GM12878 (cell line): ENCODE data around the gene SRPK2. TPM values are rescaled to one million over a fixed set of nuclear protein-coding genes. Genes with fewer than 3 reads are reported as not detected.

Source experiments
- ATAC-seq: fragments of 200-7000 bp; cut with Tn5 transposase; 3 replicates; pipeline ENCODE4 v1.9.1; 2020; ENCODE audit warnings: mild to moderate bottlenecking, moderate library complexity
- BruUV-seq: library from RNA; stranded (reverse); fragments of 400-500 nt; replicated peaks from 2 replicates; lab custom pipeline; 2021; lab: Mats Ljungman, UMichigan
- CTCF ChIA-PET: fragments of 300-600 bp; sonication (Branson Sonifier 250); formaldehyde crosslinking; extraction: SDS; loops from one replicate; lab custom pipeline; 2021; ENCODE audit warnings: inconsistent platforms; lab: Yijun Ruan, JAX
- POLR2A ChIA-PET: fragments of 350-600 bp; formaldehyde crosslinking; extraction: SDS; loops from one replicate; lab custom pipeline; 2021; ENCODE audit warnings: inconsistent platforms; lab: Charles Lee
- RAD21 ChIA-PET: fragments of 300-600 bp; sonication (Branson Sonifier 250); formaldehyde crosslinking; loops from one replicate; lab custom pipeline; 2023; ENCODE audit warnings: antibody characterized with exemption; ENCODE audit not compliant: unreplicated experiment; lab: Charles Lee
- SMC1A ChIA-PET: fragments of 300-600 bp; sonication (Branson Sonifier 250); formaldehyde crosslinking; loops from one replicate; lab custom pipeline; 2023; ENCODE audit not compliant: unreplicated experiment, uncharacterized antibody; lab: Charles Lee
- DNase-seq: peaks from one replicate; pipeline ENCODE4 v3.0.0-alpha.2; 2011; ENCODE audit warnings: low read depth, low spot score
- FAIRE-seq: peaks from 3 replicates; lab custom pipeline; 2011; peaks lifted over from hg19 to GRCh38; lab: Jason Lieb, UNC
- H2AFZ ChIP-seq: 2 replicates; pipeline ENCODE4 v1.6.0; 2011; ENCODE audit warnings: low read depth, low read length, control low read depth; ENCODE audit not compliant: control insufficient read depth
- H3K27ac ChIP-seq: 2 replicates; pipeline ENCODE4 v1.5.1; 2011; ENCODE audit warnings: control low read depth; ENCODE audit not compliant: control insufficient read depth, insufficient read depth
- H3K27me3 ChIP-seq, 2 experiments: replicated peaks in 1 of 2; 2 replicates each; pipeline versions ENCODE4 v1.6.0 to v1.6.1; 2011; ENCODE audit warnings: low read length in 1 of 2; ENCODE audit not compliant: control insufficient read depth in 2 of 2, insufficient read depth in 2 of 2
- H3K36me3 ChIP-seq, 2 experiments: 2 replicates each; pipeline ENCODE4 v1.5.1; 2011; ENCODE audit warnings: low read length in 1 of 2; ENCODE audit not compliant: control insufficient read depth in 2 of 2, insufficient read depth in 2 of 2
- H3K4me1 ChIP-seq: 2 replicates; pipeline ENCODE4 v1.6.1; 2011; ENCODE audit warnings: mild to moderate bottlenecking, low read length, moderate library complexity, mixed read lengths; ENCODE audit not compliant: control insufficient read depth, insufficient read depth
- H3K4me2 ChIP-seq: 2 replicates; pipeline ENCODE4 v1.6.0; 2011; ENCODE audit warnings: control low read depth; ENCODE audit not compliant: control insufficient read depth, insufficient read depth
- H3K4me3 ChIP-seq: fragments of 200-600 bp; sonication (generic); 2 replicates; pipeline ENCODE4 v1.5.1; 2016
- H3K79me2 ChIP-seq: 2 replicates; pipeline ENCODE4 v1.6.0; 2011; ENCODE audit warnings: low read length; ENCODE audit not compliant: control insufficient read depth, insufficient read depth
- H3K9ac ChIP-seq: 2 replicates; pipeline ENCODE4 v1.8.0; 2011; ENCODE audit warnings: low read length, control low read depth, mixed read lengths; ENCODE audit not compliant: control insufficient read depth, insufficient read depth
- H3K9me3 ChIP-seq: replicated peaks from 3 replicates; pipeline ENCODE4 v1.5.1; 2011; ENCODE audit warnings: mild to moderate bottlenecking, low read length; ENCODE audit not compliant: control insufficient read depth, insufficient read depth
- H4K20me1 ChIP-seq: 2 replicates; pipeline ENCODE4 v1.6.0; 2011; ENCODE audit not compliant: control insufficient read depth, insufficient read depth
- KAT2A ChIP-seq: conservative IDR thresholded peaks from 2 replicates; pipeline ENCODE4 v1.6.1; 2011; ENCODE audit warnings: low read depth, low read length; ENCODE audit not compliant: control insufficient read depth
- NFYB ChIP-seq: IDR thresholded peaks from 2 replicates; pipeline ENCODE4 v1.6.1; 2011; ENCODE audit warnings: low read depth, mild to moderate bottlenecking, low read length, improper control_type of control experiment, moderate library complexity; ENCODE audit not compliant: insufficient read depth
- PAX8 ChIP-seq: fragments of 450-650 bp; IDR thresholded peaks from 2 replicates; pipeline ENCODE4 v1.6.1; 2017; ENCODE audit warnings: mild to moderate bottlenecking, moderate library complexity
- POLR2AphosphoS2 ChIP-seq: IDR thresholded peaks from 2 replicates; pipeline ENCODE4 v1.6.1; 2011; ENCODE audit warnings: low read depth, mild to moderate bottlenecking, low read length, improper control_type of control experiment, moderate library complexity
- RUNX3 ChIP-seq: IDR thresholded peaks from 2 replicates; pipeline ENCODE4 v1.6.1; 2012; ENCODE audit warnings: low read length, inconsistent platforms
- SMARCA5 ChIP-seq: fragments of 450-650 bp; IDR thresholded peaks from 2 replicates; pipeline ENCODE4 v1.6.1; 2017; ENCODE audit warnings: mild to moderate bottlenecking
- SMC3 ChIP-seq: IDR thresholded peaks from 2 replicates; pipeline ENCODE4 v1.6.1; 2011; ENCODE audit warnings: low read length, improper control_type of control experiment, borderline replicate concordance
- SPI1 ChIP-seq: IDR thresholded peaks from 2 replicates; pipeline ENCODE4 v1.6.1; 2011; ENCODE audit warnings: low read depth, mild to moderate bottlenecking, low read length, moderate library complexity, borderline replicate concordance; ENCODE audit not compliant: insufficient read depth
- STAT3 ChIP-seq: IDR thresholded peaks from 2 replicates; pipeline ENCODE4 v1.6.1; 2011; ENCODE audit warnings: low read depth, low read length, improper control_type of control experiment
- ZNF622 ChIP-seq: fragments of 450-650 bp; IDR thresholded peaks from 2 replicates; pipeline ENCODE4 v1.6.1; 2017; ENCODE audit warnings: mild to moderate bottlenecking, inconsistent platforms
- ZSCAN29 ChIP-seq: fragments of 450-650 bp; IDR thresholded peaks from 2 replicates; pipeline ENCODE4 v1.6.1; 2017; ENCODE audit warnings: mild to moderate bottlenecking, moderate library complexity
- WGBS: methylation state at CpG from one replicate; pipeline ENCODE4 v1.1.6; 2016; ENCODE audit warnings: low lambda C conversion rate; ENCODE audit not compliant: insufficient replicate concordance, insufficient coverage; ENCODE audit errors: missing lambda C conversion rate; 5-methylcytosine and 5-hydroxymethylcytosine counted together
- in situ Hi-C: fragments of 300-500 bp; cut with MboI; formaldehyde crosslinking; loops from 9 replicates; pipeline ENCODE4 v1.14.3; 2018; ENCODE audit warnings: mixed read lengths
- intact Hi-C: fragments of 100-400 bp; cut with micrococcal nuclease; formaldehyde crosslinking; loops from one replicate; pipeline ENCODE4 v1.14.2; 2022; ENCODE audit not compliant: unreplicated experiment
- polyA plus RNA-seq, 11 experiments: library from polyadenylated mRNA; depleted of rRNA in 4 of 11; unstranded in 6 of 11; stranded (reverse) in 5 of 11; fragments of >200 nt; fragmentation: Nextera tagmentation in 4 of 11; fragmentation: Illumina TruSeq in 1 of 11; extraction: Ambion mirVana in 4 of 11; extraction: Trizol in 1 of 11; gene quantifications; 1 replicate in 1 of 11; 2 replicates in 10 of 11; pipeline versions ENCODE4 v1.2.1 to v1.2.3, GENCODE V29; 2011 to 2016; ENCODE audit warnings: inconsistent platforms in 2 of 11, missing spikeins in 2 of 11, low read depth in 1 of 11
- total RNA-seq, 4 experiments: library from RNA; depleted of rRNA in 3 of 4; stranded (reverse); fragments of >200 nt in 3 of 4; fragmentation: Illumina TruSeq in 1 of 4; extraction: Trizol in 1 of 4; gene quantifications; 2 replicates each; pipeline versions ENCODE4 v1.2.1 to v1.2.3, GENCODE V29; 2013 to 2021
- TF ChIP-seq, protein P1 (sequence below): fragments of 150-350 bp; IDR thresholded peaks from 2 replicates; pipeline ENCODE4 v1.6.1; 2016; ENCODE audit warnings: low read depth, low read length
- TF ChIP-seq, protein P2 (sequence below): fragments of 450-650 bp; IDR thresholded peaks from 2 replicates; pipeline ENCODE4 v1.6.1; 2017; ENCODE audit warnings: antibody characterized with exemption, mild to moderate bottlenecking, moderate library complexity

The SRPK2 gene
- total and polyA plus RNA-seq, 10 of the 15 experiments (the other 5 are each of a cell fraction or from before 2014, with no cell fraction given) = 13.2 to 32.8 (median 24.5) TPM

DNA sequence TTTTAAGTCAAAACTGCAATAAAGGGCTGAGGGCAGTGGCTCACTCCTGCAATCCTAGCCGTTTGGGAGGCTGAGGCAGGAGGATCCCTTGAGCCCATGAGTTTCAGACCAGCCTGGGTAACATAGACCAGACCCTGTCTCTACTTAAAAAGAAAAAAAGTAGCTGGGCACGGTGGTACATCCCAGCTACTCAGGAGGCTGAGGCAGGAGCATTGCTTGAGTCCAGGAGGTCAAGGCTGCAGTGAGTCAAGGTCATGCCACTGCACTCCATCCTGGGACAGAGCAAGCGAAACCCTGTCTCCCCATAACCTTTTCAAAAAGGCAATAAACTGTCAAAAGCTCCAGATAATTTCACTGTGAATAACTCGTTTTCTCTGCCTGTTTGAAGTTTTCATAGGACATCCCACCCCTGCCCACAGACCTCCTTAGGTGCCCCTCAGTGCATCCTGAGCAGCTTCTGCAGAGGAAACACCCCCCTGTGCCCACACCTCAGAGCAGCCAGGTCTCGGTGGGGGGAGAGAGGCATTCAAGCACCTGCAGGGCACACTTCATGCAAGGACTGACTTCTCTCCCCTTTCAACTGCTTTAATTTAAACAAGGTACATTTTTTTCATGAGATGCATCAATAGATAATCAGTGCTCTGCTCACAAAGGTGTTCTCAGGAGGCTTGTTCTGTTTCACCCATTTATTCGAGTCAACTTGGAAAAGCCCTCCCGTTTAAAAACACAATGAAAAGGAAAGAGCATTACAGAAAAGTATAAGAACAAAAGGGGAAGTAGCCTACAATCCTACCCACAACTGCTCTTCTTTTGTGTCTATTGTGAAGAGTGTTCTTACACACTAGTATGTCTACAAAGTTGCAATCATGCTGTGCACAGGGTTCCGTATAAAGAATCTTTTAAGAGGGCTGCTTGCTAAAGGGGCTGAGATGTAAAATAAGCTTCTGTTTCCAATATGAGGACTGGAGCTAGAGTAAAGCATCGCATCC lies 269.8 kb downstream of the SRPK2 start:
- ChIA-PET POLR2A (no interaction called here), RAD21 (interaction anchor here (1.1 to 2.2 kb wide), 4 partner anchors 9 to 311 kb away, joined by 3 to 6 read pairs (median 4); no protein-coding TSS in a partner anchor), CTCF (interaction anchor here (0.6 to 2.0 kb wide), 5 partner anchors 8 to 311 kb away, joined by 3 to 7 read pairs (median 4); no protein-coding TSS in a partner anchor), SMC1A (interaction anchor here (0.6 to 3.1 kb wide), 14 partner anchors 9 to 208 kb away, joined by 3 to 19 read pairs (median 4); no protein-coding TSS in a partner anchor)
- Histone ChIP-seq H3K4me1 (peaks cover 9% of the 10 kb centered on the region), H3K27ac (0 out of 2 replicates have a peak overlapping the region, but pooled peaks have one; percentile 4), H3K27me3 (no peaks in the 10 kb centered on the region), H3K36me3 (peaks cover under 1 to 14% of the 10 kb centered on the region in 2 experiments; a peak in 3 of 4 replicates), H3K9me3 (no peaks in the 10 kb centered on the region), H3K4me2 (peak overlapping the region; percentile 12; the same call in 1 of the 2 replicates), H4K20me1 (no peaks in the 10 kb centered on the region), H3K9ac (no peak overlapping the region), H2AFZ (no peak overlapping the region), H3K4me3 (no peak overlapping the region), H3K79me2 (no peaks in the 10 kb centered on the region)
- in situ Hi-C loops (no loop called here), intact Hi-C loops (no loop called here)
- DNase-seq (no peak), ATAC-seq (peak; percentile 84), FAIRE-seq (peak; percentile 68)
- BruUV-seq = no TSS peak
- no peak for TF ChIP-seq STAT3
- no peak for TF ChIP-seq PAX8
- TF ChIP-seq, protein P1, sequence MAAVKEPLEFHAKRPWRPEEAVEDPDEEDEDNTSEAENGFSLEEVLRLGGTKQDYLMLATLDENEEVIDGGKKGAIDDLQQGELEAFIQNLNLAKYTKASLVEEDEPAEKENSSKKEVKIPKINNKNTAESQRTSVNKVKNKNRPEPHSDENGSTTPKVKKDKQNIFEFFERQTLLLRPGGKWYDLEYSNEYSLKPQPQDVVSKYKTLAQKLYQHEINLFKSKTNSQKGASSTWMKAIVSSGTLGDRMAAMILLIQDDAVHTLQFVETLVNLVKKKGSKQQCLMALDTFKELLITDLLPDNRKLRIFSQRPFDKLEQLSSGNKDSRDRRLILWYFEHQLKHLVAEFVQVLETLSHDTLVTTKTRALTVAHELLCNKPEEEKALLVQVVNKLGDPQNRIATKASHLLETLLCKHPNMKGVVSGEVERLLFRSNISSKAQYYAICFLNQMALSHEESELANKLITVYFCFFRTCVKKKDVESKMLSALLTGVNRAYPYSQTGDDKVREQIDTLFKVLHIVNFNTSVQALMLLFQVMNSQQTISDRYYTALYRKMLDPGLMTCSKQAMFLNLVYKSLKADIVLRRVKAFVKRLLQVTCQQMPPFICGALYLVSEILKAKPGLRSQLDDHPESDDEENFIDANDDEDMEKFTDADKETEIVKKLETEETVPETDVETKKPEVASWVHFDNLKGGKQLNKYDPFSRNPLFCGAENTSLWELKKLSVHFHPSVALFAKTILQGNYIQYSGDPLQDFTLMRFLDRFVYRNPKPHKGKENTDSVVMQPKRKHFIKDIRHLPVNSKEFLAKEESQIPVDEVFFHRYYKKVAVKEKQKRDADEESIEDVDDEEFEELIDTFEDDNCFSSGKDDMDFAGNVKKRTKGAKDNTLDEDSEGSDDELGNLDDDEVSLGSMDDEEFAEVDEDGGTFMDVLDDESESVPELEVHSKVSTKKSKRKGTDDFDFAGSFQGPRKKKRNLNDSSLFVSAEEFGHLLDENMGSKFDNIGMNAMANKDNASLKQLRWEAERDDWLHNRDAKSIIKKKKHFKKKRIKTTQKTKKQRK = no peak
- no peak for TF ChIP-seq ZSCAN29
- TF ChIP-seq RUNX3 = peak; percentile 33; the same call in 1 of the 2 replicates
- no peak for TF ChIP-seq KAT2A
- no peak for TF ChIP-seq ZNF622
- no peak for TF ChIP-seq SMC3
- TF ChIP-seq, protein P2, sequence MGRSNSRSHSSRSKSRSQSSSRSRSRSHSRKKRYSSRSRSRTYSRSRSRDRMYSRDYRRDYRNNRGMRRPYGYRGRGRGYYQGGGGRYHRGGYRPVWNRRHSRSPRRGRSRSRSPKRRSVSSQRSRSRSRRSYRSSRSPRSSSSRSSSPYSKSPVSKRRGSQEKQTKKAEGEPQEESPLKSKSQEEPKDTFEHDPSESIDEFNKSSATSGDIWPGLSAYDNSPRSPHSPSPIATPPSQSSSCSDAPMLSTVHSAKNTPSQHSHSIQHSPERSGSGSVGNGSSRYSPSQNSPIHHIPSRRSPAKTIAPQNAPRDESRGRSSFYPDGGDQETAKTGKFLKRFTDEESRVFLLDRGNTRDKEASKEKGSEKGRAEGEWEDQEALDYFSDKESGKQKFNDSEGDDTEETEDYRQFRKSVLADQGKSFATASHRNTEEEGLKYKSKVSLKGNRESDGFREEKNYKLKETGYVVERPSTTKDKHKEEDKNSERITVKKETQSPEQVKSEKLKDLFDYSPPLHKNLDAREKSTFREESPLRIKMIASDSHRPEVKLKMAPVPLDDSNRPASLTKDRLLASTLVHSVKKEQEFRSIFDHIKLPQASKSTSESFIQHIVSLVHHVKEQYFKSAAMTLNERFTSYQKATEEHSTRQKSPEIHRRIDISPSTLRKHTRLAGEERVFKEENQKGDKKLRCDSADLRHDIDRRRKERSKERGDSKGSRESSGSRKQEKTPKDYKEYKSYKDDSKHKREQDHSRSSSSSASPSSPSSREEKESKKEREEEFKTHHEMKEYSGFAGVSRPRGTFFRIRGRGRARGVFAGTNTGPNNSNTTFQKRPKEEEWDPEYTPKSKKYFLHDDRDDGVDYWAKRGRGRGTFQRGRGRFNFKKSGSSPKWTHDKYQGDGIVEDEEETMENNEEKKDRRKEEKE = no peak
- no peak for TF ChIP-seq SMARCA5
- TF ChIP-seq POLR2AphosphoS2 = peak; percentile 44; the same call in 1 of the 2 replicates
- TF ChIP-seq NFYB = no peak
- peak; percentile 72; the same call in 1 of the 2 replicates for TF ChIP-seq SPI1
- 41% methylated on average over 9 of the region's 9 CpGs for whole genome bisulfite sequencing
